Measurements from ENCODE around the gene INPPL1.

INPPL1 gene

DNA sequence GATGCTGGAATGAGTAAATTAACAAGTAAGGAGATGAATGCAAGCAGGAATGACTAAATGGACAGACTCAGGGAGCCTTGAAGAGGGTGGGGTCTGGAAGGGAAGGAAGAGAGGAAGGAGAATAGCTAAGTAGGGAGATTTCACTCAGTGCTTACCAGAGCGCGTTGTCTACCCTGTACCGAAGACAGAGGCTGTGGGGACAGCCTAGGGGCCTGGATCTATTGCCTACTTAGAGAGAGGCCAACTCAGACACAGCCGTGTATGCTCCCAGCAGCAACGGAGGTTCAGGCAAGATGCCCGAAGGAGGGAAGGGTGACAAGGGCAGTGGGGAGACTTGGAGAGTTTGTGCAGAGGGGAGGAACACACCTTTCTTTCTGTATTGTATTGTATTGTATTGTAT lies 7.9 kb upstream of the INPPL1 start, which contains the start of gene FOLR2:
Gene FOLR2 (plus strand): TSS at position 157 of the 400 bp plus-strand sequence. CDS start 1,791 bp downstream, outside the sequence.
- DNase-seq (ENCODE audit: low spot score), result no peak

GRCh38 chr11:72217841-72218240 lies 6.7 kb upstream of the INPPL1 start:
- DNase-seq (ENCODE audit: low spot score), result no peak

GRCh38 chr11:72218251-72218745 lies 6.3 kb upstream of the INPPL1 start:
- DNase-seq (ENCODE audit: low spot score), result no peak

DNA sequence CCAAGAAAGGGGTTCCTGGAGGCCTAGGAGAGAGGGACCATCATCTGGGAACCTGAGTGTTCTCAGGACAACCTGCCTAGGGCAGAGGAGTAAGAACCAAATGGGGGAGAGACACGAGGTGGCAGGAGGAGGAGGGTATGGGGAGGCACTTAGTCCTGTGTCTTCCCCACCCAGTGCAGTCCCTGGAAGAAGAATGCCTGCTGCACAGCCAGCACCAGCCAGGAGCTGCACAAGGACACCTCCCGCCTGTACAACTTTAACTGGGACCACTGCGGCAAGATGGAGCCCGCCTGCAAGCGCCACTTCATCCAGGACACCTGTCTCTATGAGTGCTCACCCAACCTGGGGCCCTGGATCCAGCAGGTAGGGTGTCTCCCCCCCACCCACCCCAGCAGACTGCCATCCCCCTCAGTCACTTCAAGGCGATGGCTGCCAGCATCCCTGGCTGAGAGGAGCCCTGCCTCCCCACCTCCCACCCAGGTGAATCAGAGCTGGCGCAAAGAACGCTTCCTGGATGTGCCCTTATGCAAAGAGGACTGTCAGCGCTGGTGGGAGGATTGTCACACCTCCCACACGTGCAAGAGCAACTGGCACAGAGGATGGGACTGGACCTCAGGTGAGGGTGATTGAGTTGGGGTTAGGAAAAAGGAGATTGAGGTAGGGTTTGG lies 3.7 kb upstream of the INPPL1 start:
- DNase-seq (ENCODE audit: low spot score), result no peak

DNA sequence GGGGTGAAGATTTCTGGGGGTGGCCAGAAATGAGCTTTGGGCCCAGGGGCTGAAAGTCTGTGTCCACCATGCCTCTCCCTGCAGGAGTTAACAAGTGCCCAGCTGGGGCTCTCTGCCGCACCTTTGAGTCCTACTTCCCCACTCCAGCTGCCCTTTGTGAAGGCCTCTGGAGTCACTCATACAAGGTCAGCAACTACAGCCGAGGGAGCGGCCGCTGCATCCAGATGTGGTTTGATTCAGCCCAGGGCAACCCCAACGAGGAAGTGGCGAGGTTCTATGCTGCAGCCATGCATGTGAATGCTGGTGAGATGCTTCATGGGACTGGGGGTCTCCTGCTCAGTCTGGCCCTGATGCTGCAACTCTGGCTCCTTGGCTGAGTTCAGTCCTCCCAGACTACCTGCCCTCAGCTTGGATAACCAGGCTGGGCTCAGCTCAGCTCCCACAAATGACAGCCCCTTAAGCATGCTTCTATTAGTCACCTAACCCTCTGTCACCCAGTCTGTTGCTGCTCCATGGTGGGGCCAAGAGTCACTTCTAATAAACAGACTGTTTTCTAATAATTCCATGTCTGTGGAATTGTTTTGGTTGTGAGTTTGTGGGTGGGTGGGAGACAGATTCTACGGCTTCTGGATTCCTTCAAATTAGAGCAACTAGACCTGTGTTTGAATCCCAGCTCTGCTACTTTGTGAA lies 3.0 kb upstream of the INPPL1 start:
- no peak for DNase-seq (ENCODE audit: low spot score)

DNA sequence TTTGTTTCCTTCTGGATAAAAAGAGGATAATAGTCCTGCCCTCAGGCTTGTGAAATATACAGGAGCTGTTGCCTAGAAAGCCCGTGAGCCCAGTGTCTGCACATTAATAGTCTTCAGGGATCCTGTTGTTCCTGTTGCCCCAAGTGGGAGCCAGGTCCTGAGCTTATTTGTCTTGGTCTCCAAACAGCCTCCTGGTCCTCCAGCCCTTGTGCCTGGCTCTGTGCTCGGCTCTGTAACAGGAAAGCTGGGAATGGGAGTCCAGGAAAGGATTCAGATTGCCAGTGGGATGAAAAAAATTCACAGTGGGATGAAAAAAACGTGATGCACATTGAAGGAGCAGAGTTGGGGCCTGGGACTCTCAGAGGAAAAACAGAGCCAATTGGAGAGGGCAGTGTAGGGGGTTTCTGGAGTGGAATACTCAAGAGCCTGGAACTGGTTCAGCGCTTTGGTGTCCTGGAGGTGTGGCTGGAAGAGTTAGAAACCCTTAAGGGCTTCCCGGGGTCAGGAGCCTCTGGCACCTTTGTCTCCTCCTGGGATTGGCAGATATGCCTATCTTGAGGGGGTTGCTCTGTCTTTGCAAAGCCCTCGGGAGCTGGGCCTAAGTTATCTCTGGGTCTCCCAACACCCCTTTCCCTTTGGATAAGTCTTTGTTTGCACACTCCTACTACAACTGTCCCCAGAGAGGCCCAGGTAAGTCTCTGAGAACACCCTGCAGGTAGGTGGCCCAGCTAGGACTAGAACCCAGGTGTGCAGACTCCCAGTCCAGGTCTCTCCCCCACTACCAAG lies 2.3 kb upstream of the INPPL1 start:
- no peak for DNase-seq (ENCODE audit: low spot score)

- peak; percentile 86 for DNase-seq (ENCODE audit: low spot score)
Measured at GRCh38 chr11:72222907-72223614, 1.5 kb upstream of the INPPL1 start.

DNA sequence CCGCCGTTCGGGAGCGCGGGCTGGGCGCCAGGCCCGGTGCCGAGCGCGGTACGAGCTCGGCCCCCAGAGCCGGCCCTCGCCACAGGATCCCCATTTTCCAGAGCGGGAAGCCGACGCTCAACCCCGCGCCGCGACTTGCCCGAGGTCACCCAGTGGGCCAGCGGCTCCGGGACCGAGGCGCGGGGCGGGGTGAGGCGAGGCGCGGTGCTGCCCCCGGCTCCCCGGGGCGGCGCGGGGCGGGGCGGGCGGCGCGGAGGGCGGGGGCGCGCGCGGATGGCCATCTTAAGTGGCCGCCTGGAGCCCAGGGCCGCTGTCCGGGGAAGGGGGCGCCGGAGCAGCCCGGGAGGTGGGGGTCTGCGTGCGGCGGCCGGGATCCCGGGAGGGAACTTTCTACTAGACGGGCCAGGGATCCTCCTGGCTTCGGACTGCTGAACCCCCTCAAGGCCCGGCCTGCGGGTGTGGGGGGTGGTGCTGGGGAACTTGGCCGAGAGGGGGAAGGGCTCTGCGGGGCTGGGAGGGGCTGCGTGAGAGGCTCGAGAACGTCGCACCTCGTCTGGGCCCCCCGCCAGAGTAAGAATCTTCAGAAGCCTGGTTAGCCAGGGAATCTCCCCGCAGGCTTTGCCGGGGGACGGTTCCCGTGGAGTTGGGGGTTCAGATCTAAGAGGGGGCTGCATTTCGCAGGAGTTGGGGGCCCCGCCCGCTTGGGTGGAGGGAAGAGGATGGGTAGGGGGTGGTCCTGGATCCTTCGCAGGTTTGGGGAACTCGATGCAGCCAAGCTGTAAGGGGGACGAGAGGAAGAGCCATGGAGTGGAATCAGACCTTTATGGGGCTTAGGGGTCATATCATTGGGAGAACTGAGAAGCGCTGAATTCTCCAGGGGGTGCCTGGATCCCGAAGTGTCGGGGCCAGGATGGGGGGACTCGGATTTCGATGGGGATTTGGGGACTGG lies 678 bp upstream of the INPPL1 start:
- DNase-seq (ENCODE audit: low spot score), result peak; percentile 50

DNA sequence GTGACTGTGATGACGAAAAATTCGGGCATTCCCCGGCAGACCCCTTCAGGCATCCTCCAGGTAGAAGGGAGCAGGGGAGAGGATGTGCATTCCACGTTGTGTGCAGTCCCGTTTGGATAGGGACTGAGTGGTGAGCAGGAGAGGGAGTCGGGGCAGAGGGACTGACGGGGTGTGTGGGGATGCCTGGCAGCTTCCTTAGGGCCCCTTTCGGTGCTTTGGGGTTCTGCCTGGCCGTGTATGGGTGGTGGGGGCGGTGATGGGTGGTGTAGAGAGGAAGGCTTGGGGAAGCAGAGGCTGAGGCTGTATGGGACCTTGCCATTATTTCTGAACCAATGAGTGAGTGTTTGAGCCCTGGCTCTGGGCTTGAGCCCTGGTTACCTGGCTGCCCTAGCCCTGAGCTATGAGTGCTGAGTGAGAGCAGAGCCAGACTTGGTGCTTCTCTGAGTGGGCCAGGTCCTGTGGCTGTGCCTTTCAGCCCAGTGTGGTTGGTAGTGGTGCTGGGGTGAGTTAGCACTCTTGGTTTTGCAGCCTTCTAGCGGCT lies 914 bp downstream of the INPPL1 start:
- DNase-seq (ENCODE audit: low spot score), result no peak

DNA sequence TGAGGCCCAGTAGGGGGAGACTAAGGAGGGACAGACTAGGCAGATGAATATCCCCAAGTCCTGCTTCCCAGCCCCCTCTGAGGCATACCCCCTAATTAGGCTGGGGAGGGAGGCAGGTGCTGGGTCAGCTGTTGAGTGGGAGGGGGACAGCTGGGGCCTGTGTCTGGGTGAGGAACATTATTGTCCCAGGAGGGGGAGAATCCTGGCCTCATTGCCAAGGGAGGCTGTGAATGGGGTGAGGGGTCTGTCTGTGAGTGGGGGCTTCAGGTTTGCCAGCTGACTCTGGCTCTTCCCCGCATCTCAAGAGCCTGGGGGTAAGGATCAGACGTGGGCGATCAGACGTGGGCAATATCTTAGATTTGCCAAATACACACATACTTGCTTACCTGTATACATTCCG lies 2.1 kb downstream of the INPPL1 start:
- DNase-seq (ENCODE audit: low spot score), result no peak

- no peak for DNase-seq (ENCODE audit: low spot score)
Measured at GRCh38 chr11:72227316-72228228, 3.0 kb downstream of the INPPL1 start.

DNA sequence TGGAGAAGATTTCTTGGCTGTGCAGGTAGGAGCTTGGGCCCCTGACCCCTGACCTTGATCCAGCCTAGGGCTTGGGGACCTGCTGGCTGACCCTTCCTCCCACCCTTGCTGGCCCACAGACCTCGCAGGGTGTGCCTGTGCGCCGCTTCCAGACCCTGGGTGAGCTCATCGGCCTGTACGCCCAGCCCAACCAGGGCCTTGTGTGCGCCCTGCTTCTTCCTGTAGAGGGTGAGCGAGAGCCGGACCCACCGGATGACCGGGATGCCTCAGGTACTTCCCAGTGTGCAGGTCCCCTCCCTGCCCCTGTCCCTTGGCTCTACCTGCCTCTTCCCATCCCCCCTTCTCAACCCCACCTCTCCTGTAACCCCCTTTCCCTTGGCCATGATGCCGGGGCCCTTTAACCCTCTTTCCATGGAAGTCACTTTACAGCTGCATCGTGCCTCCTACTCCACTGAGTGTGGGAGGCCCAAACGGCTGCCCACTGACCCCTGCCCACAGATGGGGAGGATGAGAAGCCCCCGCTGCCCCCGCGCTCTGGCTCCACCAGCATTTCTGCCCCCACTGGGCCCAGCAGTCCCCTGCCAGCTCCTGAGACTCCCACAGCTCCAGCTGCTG lies 3.8 kb downstream of the INPPL1 start:
- no peak for DNase-seq (ENCODE audit: low spot score)

GRCh38 chr11:72228844-72229231 lies 4.3 kb downstream of the INPPL1 start:
- DNase-seq (ENCODE audit: low spot score), result no peak

GRCh38 chr11:72229336-72229924 lies 4.9 kb downstream of the INPPL1 start:
- no peak for DNase-seq (ENCODE audit: low spot score)

GRCh38 chr11:72229925-72230763 lies 5.6 kb downstream of the INPPL1 start:
- no peak for DNase-seq (ENCODE audit: low spot score)

DNA sequence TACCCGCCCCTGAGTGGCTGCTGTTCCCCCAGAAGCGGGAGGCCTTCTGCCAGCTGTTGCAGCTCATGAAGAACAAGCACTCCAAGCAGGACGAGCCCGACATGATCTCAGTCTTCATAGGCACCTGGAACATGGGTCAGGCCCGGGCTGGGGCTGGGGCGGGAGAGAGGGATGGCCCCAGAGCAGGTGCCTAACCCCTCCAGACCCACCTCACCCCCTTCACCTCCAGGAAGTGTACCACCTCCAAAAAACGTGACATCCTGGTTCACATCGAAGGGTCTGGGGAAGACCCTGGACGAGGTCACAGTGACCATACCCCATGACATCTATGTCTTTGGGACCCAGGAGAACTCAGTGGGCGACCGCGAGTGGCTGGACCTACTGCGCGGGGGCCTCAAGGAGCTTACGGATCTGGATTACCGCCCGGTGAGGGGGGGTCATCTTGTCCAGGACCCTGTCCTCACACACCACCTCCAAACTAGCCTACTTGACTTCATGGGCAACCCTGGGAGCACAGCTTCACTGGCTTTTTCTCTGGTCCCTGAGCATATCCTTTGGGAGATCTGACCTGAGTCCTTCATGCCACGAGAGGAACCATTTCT lies 6.3 kb downstream of the INPPL1 start:
- no peak for DNase-seq (ENCODE audit: low spot score)

All from germinal center (tissue), 1 donor.